ENCODE data around the gene SPP1.
"Not testable (repeated sequence)": the region's sequence is repeated elsewhere in the genome, so short reads cannot be mapped to it uniquely, and the experiment has no call there.

The SPP1 gene

DNA sequence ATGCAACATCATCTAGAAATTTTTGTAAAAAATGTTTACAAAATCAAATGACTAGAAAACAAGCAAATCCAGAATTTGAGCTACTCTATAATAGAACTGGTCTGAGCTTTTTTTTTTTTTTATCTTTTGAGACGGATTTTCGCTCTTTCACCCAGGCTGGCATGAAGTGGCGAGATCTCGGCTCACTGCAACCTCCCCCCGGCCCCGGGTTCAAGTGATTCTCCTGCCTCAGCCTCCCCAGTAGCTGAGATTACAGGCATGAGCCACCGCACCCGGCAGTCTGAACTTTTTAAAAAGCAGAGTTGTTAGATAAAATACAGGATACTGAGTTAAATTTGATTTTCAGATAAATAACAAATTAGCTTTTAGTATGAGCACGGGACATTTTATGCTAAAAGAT is 11.0 kb downstream of the SPP1 start:
- DNase-seq (ENCODE audit: low read depth in 2 of 2): no peak

DNA sequence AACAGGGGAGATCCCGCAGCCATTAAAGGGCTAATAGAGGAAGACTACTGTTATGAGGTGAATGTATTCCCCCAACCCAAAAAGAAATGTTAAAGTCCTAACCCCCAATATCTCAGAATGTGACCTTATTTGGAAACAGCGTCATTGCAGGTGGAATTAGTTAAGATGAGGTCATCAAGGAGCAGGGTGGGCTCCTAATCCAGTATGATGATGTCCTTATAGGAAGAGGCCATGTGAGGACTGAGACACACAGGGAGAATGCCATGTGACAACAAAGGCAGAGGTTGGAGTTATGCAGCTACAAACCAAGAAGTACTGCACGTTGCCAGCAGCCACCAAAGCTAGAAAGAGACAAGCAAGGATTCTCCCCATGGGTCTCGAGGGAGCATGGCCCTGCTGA is 14.3 kb downstream of the SPP1 start:
- no peak for DNase-seq (ENCODE audit: low read depth in 2 of 2)

DNA sequence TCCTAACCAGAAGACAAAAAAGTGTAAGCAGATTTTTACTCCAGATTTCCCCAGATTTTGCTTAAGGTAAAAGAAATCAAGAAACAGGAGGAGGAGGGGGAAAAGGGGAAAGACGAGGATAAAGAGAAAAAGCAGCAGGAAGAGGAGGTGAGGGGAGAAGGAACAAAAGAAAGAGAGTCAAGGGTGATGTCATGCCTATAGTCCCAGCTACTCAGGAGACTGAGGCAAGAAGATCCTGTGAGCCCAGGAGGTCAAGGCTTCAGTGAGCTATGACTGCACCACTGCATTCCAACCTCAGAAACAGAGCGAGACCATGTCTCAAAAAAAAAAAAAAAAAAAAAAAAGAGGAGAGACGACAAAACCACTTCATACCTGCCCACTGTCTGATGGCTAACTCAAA is 19.9 kb downstream of the SPP1 start:
- no peak for DNase-seq (ENCODE audit: low read depth in 2 of 2)

DNA sequence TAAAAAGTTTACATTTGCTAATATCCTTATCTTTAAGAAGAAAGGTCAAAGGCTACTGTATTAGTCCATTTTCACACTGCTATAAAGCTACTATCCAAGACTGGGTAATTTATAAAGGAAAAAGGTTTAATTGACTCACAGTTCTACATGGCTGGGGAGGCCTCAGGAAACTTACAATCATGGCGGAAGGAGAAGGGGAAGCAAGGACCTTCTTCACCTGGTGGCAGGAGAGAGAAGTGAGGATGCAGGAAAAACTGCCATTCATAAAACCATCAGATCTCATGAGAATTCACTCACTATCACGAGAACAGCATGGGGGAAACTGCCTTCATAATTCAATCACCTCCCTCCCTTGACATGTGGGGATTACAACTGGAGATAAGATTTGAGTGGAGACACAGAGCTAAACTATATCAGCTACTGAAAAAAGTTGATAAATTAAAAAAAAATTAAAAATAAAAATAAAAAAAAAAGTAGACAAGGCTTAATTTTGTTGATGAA is 23.7 kb downstream of the SPP1 start:
- DNase-seq (ENCODE audit: low read depth in 2 of 2): not testable (repeated sequence)

DNA sequence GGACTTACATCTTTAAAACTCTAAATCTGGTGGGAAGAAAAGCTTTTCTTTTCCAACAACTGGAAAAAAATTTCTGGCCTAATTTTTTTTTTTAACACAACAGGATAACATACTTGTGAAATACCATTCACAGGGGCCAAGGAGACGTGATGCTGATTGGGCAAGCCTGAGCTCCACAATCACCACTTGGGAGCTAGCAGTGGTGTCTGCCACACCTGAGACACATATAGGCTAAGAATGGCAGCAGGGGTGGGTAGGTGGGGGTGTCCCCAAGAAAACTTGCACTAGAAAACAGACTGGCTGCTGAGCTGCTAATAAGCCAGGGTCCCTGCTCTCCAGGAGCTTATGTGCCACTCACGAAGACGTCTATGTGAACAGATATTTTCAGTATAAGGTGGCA is 26.4 kb downstream of the SPP1 start:
- no peak for DNase-seq (ENCODE audit: low read depth in 2 of 2)

DNA sequence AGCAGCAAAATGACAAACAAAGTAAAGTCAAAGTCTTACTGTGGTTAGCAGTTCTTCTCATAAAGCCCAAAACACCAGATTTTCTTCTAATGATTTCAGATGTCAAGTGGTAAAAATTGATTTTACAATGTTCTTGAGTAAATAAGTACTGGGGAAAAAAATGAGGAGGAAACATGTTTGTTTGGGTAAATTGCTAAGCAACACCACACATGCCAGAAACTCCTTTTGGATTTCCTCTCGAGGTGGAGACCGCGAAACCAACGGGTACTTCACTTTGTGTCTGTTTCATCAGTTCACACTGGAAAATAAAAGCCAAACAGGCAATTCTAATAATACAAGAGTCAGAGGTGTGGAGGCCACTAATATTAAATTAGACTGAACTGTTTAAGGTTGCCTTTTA is 27.3 kb downstream of the SPP1 start:
- DNase-seq (ENCODE audit: low read depth in 2 of 2): no peak

DNA sequence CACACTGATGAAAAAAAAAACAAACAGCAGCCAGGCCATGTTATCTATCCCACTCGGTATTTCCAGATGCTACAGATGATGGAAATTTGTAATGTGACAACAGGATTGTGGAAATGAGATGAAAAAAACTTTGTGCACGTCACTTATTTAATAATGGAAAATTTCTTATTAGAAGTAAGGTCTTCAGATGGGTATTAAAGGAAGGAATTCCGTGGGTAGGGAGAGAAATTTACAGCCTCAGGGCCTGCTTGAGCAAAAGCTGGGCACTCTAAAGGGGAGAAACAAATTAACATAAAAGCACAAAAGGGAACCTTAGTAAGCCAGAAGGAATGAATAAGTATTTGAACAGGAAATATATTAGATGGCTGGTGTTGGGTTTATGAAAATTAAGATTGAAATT is 27.7 kb downstream of the SPP1 start:
- DNase-seq (ENCODE audit: low read depth in 2 of 2): no peak

DNA sequence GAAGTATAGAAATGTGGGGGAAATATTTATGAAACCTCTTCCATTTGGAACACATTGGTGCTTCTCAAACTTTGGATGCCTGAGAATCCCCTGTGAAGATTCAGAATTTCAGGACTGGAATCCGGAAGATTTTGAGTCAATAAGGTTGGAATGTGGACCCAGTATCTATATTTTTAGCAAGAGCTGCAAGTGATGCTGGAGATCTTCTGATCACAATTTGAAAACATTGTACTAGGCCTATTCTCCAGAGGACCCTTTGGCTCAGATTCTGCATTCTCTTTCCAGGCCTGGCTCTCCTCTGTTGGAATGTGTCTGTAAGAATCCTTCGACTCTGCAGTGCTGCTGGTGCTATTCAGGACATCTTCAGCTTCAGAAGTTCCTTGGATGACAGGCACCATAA is 29.6 kb downstream of the SPP1 start:
- DNase-seq (ENCODE audit: low read depth in 2 of 2): no peak

DNA sequence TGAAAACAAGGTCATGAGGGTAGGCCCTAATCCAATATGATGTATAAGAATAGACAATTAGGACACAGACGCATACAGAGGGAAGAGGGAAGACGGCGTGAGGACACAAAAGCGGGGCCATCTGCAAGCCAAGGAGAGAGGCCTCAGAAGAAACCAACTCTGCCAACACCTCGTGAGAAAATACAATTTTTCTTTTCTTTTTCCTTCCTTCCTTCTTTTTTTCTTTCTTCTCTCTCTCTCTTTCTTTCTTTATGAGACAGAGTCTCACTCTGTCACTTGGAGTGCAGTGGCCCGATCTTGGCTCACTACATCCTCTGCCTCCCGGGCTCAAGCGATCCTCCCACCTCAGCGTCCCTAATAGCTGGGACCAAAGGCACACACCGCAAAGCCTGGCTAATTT is 30.4 kb downstream of the SPP1 start:
- no peak for DNase-seq (ENCODE audit: low read depth in 2 of 2)

DNA sequence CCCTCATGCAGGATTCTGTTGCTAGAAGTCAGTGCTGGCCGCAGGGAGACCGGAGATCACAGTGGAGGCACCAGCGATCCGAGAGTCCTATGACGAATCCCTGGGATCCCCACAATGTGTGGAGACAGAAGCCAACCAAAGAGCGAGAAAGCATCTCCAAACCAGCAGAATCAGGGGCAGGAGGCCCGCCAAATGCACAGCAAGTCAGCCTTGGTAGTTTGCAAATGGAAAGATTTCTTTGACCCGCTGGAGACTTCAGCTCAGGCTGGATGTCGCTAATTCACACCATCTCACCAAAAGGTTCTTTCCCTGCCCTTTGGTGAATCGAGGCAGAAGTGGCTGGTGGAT is 31.4 kb downstream of the SPP1 start:
- no peak for DNase-seq (ENCODE audit: low read depth in 2 of 2)

DNA sequence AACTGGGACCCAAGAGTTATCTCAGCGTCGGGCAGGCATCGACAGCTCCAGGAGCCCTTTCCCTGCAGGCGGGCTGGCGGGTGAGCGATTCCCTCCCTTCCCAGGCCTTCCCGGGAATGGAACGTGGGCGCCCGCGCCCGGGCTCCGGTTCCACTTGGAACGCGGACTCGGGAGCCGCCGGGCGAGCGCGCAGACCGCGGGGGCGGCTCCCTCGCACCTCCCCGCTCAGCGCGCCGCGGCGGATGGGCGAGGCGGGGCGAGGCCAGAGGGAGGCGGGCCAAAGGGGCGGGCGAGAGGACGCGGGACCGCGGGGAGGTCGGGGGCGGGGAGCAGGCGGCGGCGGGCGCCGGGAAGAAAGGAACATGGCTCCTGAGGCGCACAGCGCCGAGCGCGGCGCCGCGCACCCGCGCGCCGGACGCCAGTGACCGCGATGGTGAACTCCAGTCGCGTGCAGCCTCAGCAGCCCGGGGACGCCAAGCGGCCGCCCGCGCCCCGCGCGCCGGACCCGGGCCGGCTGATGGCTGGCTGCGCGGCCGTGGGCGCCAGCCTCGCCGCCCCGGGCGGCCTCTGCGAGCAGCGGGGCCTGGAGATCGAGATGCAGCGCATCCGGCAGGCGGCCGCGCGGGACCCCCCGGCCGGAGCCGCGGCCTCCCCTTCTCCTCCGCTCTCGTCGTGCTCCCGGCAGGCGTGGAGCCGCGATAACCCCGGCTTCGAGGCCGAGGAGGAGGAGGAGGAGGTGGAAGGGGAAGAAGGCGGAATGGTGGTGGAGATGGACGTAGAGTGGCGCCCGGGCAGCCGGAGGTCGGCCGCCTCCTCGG is 32.0 kb downstream of the SPP1 start, which contains the start of gene PKD2:
Gene PKD2, plus strand, starts transcription at position 332 of the 818 bp plus-strand sequence. Its CDS starts 99 bp downstream, at position 431.
- DNase-seq (ENCODE audit: low read depth in 2 of 2): peak; percentile 36 to 60

DNA sequence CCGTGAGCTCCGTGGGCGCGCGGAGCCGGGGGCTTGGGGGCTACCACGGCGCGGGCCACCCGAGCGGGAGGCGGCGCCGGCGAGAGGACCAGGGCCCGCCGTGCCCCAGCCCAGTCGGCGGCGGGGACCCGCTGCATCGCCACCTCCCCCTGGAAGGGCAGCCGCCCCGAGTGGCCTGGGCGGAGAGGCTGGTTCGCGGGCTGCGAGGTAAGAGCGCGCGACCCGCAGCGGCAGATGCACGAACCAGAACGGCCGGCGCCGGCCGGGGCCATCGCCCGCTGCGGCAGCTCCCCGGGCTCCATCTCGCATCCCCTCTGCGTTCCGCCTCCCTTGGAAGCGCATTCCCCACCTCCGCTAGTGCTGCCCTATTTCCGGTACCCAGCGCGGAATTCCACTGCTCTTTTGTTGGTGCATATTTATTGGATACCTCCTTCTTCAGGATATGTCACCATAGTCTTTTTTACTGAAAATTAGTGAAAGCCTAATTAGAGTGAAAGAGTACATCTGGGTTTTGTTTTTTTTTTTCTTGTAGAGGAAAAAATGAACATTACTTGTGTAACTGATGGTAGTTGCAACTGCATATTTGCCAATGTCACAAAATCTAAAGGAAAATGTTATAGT is 32.7 kb downstream of the SPP1 start:
- DNase-seq (ENCODE audit: low read depth in 2 of 2): no peak

DNA sequence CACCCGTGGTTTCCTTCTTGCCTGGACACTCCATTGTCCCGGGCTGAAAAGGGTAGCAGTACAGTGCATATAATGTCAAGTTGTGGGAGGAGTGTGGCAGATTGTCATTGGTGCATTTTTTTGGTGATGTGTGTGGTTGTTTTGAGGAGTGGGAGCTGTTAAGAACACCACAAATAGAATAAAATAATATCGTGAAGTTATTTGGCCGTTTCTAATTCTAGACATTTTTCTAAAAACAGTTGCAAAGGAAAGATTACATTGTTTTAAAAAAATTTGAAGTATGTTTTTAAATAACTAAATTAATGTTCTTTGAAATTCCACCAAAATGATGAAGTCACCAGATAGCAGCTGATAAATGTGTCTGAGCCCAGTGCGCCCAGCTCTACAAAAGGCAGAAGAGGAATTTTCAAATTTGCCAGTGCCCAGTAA is 33.2 kb downstream of the SPP1 start:
- DNase-seq (ENCODE audit: low read depth in 2 of 2): no peak

DNA sequence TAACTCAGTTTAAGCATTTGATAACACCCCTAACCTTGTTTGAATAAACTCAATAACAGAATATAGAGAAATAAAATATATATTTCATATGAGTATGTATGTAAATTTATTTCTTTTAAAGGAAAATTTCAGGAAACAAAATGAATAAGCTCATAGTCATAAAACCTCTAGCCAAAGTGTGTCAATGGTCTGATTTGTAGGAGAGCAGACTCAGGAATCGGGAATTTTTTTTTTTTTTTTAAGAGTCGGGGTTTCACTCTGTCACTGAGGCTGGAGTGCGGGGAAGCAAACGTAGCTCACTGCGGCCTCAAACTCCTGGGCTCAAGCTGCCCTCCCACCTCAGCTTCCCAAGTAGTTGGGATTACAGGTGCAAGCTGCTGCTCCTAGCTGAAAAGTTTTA is 34.4 kb downstream of the SPP1 start:
- no peak for DNase-seq (ENCODE audit: low read depth in 2 of 2)

DNA sequence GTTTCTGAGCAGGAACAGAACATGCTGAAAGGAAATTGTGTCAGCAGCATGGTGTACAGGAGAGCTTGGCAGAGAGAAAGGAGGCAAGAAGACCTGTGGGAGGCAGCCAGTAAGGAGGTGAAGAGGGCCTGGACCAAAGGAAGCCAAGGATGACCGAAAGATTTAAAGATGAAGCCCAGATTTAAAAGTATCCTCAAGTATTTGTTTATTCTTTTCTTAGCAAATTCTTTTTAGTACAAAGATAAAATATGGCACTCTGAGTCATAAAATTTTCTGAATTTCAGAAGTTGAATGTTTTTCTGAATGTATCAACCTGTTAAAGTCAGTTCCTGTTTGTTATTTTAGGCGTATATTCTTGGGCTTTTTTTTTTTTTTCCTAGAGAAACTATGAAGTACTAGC is 35.5 kb downstream of the SPP1 start:
- no peak for DNase-seq (ENCODE audit: low read depth in 2 of 2)

DNA sequence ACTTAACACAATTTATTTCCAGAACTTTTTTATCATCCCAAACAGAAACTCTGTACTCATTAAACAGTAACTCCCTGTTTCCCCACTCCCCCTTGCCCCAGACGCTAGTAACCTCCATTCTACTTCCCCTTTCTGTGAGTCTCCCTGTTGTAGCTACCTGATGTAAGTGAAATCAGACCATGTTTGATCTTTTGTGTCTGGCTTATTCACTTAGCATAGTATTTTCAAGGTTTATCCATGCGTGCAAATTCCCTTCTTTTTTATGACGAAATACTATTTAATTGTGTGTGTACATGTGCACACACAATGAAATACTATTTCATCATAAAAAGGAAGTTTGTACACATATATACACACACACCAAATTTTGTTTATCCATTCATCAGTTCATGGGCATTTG is 37.1 kb downstream of the SPP1 start:
- no peak for DNase-seq (ENCODE audit: low read depth in 2 of 2)

DNA sequence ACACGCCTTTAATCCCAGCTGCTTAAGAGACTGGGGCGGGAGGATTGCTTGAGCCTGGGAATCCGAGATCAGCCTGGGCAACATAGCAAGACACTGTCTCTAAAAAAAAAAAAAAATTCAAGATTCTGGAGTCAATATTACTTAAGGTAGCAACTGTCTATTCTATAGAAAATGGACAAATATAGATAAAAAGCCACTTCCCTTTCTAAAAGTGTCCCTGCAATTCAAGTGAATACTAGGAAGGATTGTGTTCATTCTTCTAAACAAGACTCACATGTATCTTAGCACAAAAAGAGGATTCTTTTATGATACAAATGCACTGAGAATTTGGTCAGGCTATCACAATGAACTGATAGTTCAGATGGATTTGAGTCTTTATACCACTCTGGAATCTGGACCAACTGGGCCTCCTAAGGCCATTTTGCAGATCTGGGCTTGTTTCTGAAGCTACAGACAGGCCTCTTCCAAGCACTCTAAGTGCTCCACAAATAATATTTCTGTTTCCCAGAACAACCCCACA is 38.9 kb downstream of the SPP1 start:
- no peak for DNase-seq (ENCODE audit: low read depth in 2 of 2)

DNA sequence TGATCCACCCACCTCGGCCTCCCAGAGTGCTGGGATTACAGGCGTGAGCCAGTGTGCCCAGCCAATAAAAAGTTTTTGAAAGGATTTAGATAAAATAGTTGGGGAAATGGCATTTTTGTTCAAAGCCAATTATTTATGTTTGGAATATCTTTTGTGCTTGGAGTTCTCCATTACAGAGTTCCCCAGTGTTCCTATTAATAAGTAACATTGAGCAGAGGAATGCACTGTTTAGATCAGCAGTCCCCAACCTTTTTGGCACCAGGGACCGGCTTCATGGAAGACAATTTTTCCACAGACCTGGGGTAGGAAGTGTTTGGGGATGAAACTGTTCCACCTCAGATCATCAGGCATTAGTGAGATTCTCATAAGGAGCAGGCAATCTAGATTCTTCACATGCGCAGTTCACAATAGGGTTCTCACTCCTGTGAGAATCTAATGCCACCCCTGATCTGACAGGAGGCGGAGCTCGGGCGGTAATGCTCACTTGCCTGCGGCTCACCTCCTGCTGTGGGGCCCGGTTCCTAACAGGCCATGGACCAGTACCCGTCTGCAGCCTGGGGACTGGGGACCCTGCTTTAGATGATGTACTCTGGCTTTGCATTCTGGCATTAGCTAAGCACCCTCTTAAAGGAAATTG is 40.3 kb downstream of the SPP1 start:
- no peak for DNase-seq (ENCODE audit: low read depth in 2 of 2)

DNA sequence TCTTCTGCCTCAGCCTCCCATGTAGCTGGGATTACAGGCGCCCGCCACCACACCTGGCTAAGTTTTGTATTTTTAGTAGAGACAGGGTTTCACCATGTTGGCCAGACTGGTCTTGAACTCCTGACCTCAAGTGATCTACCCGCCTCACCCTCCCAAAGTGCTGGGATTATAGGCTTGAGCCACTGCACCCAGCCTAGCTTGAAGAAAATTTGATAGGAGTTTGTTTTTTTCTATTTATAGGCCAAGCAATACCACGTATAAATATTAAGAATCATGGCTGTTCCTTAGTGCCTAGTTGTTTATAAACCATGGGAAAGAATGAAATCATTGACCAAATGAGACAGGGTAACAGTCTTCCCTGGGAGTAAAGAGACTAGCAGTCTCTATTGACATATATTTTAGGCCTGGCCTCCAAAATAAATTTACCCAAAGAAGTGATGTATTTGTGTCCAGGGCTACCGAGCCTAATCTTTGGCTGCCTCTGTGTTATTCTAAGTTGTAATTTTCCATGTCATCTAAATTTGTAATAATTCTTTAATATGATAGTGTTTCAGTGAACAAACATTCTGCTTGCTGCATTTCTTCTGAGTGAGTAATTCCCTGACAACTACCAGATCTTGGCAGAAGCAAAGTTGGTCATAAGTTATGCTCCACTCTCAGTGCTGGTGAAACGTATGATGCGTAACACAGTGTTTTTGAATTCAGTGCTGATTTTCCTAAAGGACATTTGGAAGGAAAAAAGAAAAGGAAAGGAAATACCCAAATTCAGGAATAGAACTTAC is 42.2 kb downstream of the SPP1 start:
- DNase-seq (ENCODE audit: low read depth in 2 of 2): no peak

DNA sequence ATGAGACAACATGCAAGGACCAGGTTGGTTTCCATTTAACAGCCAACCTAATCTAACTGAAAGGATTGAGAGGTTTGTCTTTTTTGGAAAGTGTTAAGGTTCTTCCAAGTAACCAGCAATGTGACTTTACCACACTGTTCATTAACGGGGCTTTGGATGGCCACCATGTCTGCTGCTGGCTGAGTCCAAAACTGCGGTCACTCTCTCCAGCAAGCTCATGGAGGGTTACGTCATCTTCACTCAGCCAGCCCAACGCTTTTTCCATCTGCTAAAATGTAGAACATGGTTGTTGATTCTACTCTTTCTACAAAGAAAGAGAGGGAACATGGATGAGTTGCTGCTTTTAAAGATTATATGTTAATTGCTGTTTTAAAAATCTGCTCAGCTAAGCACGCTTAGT is 43.0 kb downstream of the SPP1 start:
- no peak for DNase-seq (ENCODE audit: low read depth in 2 of 2)

DNA sequence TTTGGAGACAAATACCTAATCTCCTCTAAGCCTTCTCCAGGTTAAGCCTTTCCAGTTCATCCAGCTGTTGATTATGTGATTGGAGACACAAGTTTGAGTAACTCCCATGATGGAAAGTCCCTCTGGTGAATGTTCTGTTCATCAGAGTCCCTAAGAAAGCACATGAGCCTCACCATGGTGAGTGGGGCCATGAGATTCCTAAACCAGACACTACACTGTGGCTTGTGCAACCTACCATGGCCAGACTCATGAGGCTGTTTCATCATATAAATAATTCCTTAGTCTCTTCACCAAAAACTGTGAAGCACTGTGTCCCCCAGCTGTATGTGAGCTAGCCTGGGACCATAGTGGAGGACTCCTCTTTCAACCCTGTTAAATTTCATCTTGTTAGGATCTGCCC is 46.3 kb downstream of the SPP1 start:
- DNase-seq (ENCODE audit: low read depth in 2 of 2): no peak

DNA sequence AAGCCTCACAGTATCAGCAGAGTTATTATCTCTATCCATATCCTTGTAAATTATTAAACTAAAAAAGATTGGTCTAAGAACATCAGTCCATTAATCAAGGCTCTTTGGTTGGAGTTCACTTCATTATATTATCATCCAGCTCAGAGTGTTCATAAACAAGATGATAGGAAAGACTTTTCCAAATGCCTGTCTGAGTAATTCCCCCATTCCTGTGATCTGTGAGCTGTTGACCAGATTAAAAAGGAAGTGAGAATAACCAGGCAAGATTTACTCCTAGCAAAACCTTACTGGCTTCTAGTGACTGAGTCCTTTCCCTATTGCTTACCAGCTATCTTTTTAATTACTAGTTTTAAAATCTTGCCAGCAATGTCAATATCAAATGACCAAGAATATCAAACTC is 46.8 kb downstream of the SPP1 start:
- DNase-seq (ENCODE audit: low read depth in 2 of 2): no peak

All from activated CD8-positive, alpha-beta memory T cell treated with anti-CD3 and anti-CD28 coated beads for 4 hours (primary cell).